A673 (cell line): ENCODE results near the gene CCDC169. TPM values are rescaled to one million over a fixed set of nuclear protein-coding genes. Genes with fewer than 3 reads are reported as not detected.

Experiments used
- BruUV-seq: library from RNA; stranded (reverse); fragments of 400-500 nt; replicated peaks from 2 replicates; lab custom pipeline; 2021; lab: Mats Ljungman, UMichigan
- CTCF ChIA-PET: fragments of 300-600 bp; sonication (Branson Sonifier 250); formaldehyde crosslinking; loops from one replicate; lab custom pipeline; 2022; ENCODE audit warnings: antibody characterized with exemption; lab: Charles Lee
- POLR2A ChIA-PET: fragments of 300-600 bp; sonication (Branson Sonifier 250); formaldehyde crosslinking; loops from one replicate; lab custom pipeline; 2022; ENCODE audit warnings: antibody characterized with exemption; ENCODE audit not compliant: low non-redundant PET; lab: Charles Lee
- DNase-seq: peaks from one replicate; pipeline ENCODE4 v3.0.0-alpha.2; 2015; ENCODE audit warnings: low spot score
- H3K27ac ChIP-seq: fragments of 200-600 bp; sonication (generic); 2 replicates; pipeline ENCODE4 v1.5.1; 2016; ENCODE audit warnings: mixed run types, low read depth, mild to moderate bottlenecking, mixed read lengths, antibody characterized with exemption, low read length; ENCODE audit not compliant: poor library complexity, severe bottlenecking
- H3K27me3 ChIP-seq: fragments of 200-600 bp; sonication (generic); replicated peaks from 2 replicates; pipeline ENCODE4 v1.6.1; 2017; ENCODE audit warnings: mixed run types, low read depth, mild to moderate bottlenecking, mixed read lengths, antibody characterized with exemption, low read length; ENCODE audit not compliant: insufficient read depth, poor library complexity
- H3K36me3 ChIP-seq: fragments of 200-600 bp; sonication (generic); 2 replicates; pipeline ENCODE4 v1.6.1; 2016; ENCODE audit warnings: mixed run types, mild to moderate bottlenecking, mixed read lengths, antibody characterized with exemption, low read length; ENCODE audit not compliant: insufficient read depth, poor library complexity, severe bottlenecking
- H3K4me1 ChIP-seq: fragments of 200-600 bp; sonication (generic); 2 replicates; pipeline ENCODE4 v1.6.1; 2017; ENCODE audit warnings: mixed run types, mild to moderate bottlenecking, mixed read lengths, antibody characterized with exemption, low read length; ENCODE audit not compliant: insufficient read depth, poor library complexity, severe bottlenecking
- H3K4me3 ChIP-seq: fragments of 200-600 bp; sonication (generic); 2 replicates; pipeline ENCODE4 v1.5.1; 2016; ENCODE audit warnings: low read depth, mixed run types, mild to moderate bottlenecking, mixed read lengths, low read length; ENCODE audit not compliant: poor library complexity, severe bottlenecking
- H3K9me3 ChIP-seq: fragments of 200-600 bp; sonication (generic); 2 replicates; pipeline ENCODE4 v1.6.1; 2016; ENCODE audit warnings: mixed run types, low read depth, mild to moderate bottlenecking, mixed read lengths, antibody characterized with exemption, low read length; ENCODE audit not compliant: poor library complexity, severe bottlenecking
- EZH2 ChIP-seq: fragments of 200-600 bp; sonication (generic); IDR thresholded peaks from 2 replicates; pipeline ENCODE4 v1.6.1; 2017; ENCODE audit warnings: borderline replicate concordance, low read depth, mild to moderate bottlenecking, mixed read lengths, antibody characterized with exemption, low read length; ENCODE audit not compliant: poor library complexity, severe bottlenecking
- intact Hi-C: fragments of 100-400 bp; cut with micrococcal nuclease; formaldehyde crosslinking; loops from one replicate; pipeline ENCODE4 v1.10.0; 2022; ENCODE audit not compliant: unreplicated experiment
- total RNA-seq: library from RNA; stranded (reverse); gene quantifications from 2 replicates; pipeline ENCODE4 v1.2.3, GENCODE V29; 2021
- TF ChIP-seq, protein P1 (sequence below): fragments of 300-800, 200-600 bp; sonication (generic); conservative IDR thresholded peaks from 2 replicates; pipeline ENCODE4 v1.5.1; 2017; ENCODE audit warnings: low read depth, mild to moderate bottlenecking, antibody characterized with exemption, low read length, moderate library complexity, mixed read lengths

Gene CCDC169
- total RNA-seq, 1 experiment from 2014 or later: 14.3 TPM

GRCh38 chr13:36288794-36289391 is 8.7 kb downstream of the CCDC169 start:
- intact Hi-C loops: loop anchor here (10.0 kb wide), 1 partner anchor 1316 kb away; no protein-coding TSS in a partner anchor
- H3K27ac ChIP-seq: no peak overlapping the region
- no peak for TF ChIP-seq EZH2
- TF ChIP-seq, protein P1, sequence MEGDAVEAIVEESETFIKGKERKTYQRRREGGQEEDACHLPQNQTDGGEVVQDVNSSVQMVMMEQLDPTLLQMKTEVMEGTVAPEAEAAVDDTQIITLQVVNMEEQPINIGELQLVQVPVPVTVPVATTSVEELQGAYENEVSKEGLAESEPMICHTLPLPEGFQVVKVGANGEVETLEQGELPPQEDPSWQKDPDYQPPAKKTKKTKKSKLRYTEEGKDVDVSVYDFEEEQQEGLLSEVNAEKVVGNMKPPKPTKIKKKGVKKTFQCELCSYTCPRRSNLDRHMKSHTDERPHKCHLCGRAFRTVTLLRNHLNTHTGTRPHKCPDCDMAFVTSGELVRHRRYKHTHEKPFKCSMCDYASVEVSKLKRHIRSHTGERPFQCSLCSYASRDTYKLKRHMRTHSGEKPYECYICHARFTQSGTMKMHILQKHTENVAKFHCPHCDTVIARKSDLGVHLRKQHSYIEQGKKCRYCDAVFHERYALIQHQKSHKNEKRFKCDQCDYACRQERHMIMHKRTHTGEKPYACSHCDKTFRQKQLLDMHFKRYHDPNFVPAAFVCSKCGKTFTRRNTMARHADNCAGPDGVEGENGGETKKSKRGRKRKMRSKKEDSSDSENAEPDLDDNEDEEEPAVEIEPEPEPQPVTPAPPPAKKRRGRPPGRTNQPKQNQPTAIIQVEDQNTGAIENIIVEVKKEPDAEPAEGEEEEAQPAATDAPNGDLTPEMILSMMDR: no peak
- no peaks in the 10 kb centered on the region for H3K27me3 ChIP-seq
- ChIA-PET CTCF (no interaction called here), POLR2A (no interaction called here)
- H3K4me1 ChIP-seq: peaks cover 6% of the 10 kb centered on the region
- DNase-seq: peak; percentile 19
- no peak overlapping the region for H3K4me3 ChIP-seq
- peaks cover 33% of the 10 kb centered on the region for H3K9me3 ChIP-seq
- peaks cover 7% of the 10 kb centered on the region for H3K36me3 ChIP-seq
- no TSS peak for BruUV-seq

- peaks cover 7% of the 10 kb centered on the region for H3K36me3 ChIP-seq
- TF ChIP-seq EZH2: no peak
- TF ChIP-seq, protein P1: no peak
- H3K4me1 ChIP-seq: peaks cover 15% of the 10 kb centered on the region
- no peak for DNase-seq
- no peak overlapping the region for H3K4me3 ChIP-seq
- intact Hi-C loops: loop anchor here (10.0 kb wide), 1 partner anchor 1319 kb away; no protein-coding TSS in a partner anchor
- peaks cover 31% of the 10 kb centered on the region for H3K9me3 ChIP-seq
- no peaks in the 10 kb centered on the region for H3K27me3 ChIP-seq
- no peak overlapping the region for H3K27ac ChIP-seq
- CTCF ChIA-PET: no interaction called here
- BruUV-seq: no TSS peak
- POLR2A ChIA-PET: no interaction called here
Measured at GRCh38 chr13:36286006-36286405, 11.6 kb downstream of the CCDC169 start.

GRCh38 chr13:36282821-36283432 is 14.7 kb downstream of the CCDC169 start:
- ChIA-PET CTCF (interaction anchor here (0.6 to 1.3 kb wide), 14 partner anchors 14 to 698 kb away, joined by 3 to 9 read pairs (median 4); no protein-coding TSS in a partner anchor), POLR2A (interaction anchor here (0.6 kb wide), 1 partner anchor 192 kb away, joined by 3 read pairs; no protein-coding TSS in a partner anchor)
- intact Hi-C loops: loop anchor here (2.0 to 10.0 kb wide), 6 partner anchors 114 to 1322 kb away; no protein-coding TSS in a partner anchor
- peak; percentile 71 for DNase-seq
- Histone ChIP-seq H3K27me3 (no peaks in the 10 kb centered on the region), H3K36me3 (no peaks in the 10 kb centered on the region), H3K9me3 (peaks cover 6% of the 10 kb centered on the region), H3K4me3 (no peak overlapping the region), H3K4me1 (peaks cover 15% of the 10 kb centered on the region), H3K27ac (no peak overlapping the region)
- TF ChIP-seq, protein P1: peak; percentile 86
- TF ChIP-seq EZH2: no peak
- BruUV-seq: no TSS peak
